Mucosa of descending colon (tissue), 3 donors: ENCODE results near the gene WFDC2. TPM values are rescaled to one million over a fixed set of nuclear protein-coding genes. Genes with fewer than 3 reads are reported as not detected.

ENCODE experiments used
- ATAC-seq: fragments of 200-7000 bp; cut with Tn5 transposase; one replicate; pipeline ENCODE4 v1.9.1; 2020; ENCODE audit warnings: mild to moderate bottlenecking, moderate library complexity
- DNase-seq, 3 donors: peaks; one replicate each; pipeline ENCODE4 v3.0.0-alpha.2; 2020
- H3K36me3 ChIP-seq: fragments of 200-600 bp; one replicate; pipeline ENCODE4 v1.8.0; 2021; ENCODE audit warnings: low read depth, mild to moderate bottlenecking
- H3K4me1 ChIP-seq: fragments of 200-600 bp; one replicate; pipeline ENCODE4 v1.8.0; 2021; ENCODE audit warnings: low read depth, mild to moderate bottlenecking
- H3K4me3 ChIP-seq: fragments of 200-600 bp; one replicate; pipeline ENCODE4 v1.8.0; 2021; ENCODE audit warnings: mild to moderate bottlenecking
- H3K9me3 ChIP-seq: fragments of 200-600 bp; one replicate; pipeline ENCODE4 v1.8.0; 2021; ENCODE audit warnings: mild to moderate bottlenecking
- CTCF ChIP-seq: fragments of 200-600 bp; IDR thresholded peaks from one replicate; pipeline ENCODE4 v1.8.0; 2022; ENCODE audit warnings: antibody characterized with exemption, mild to moderate bottlenecking
- intact Hi-C, 2 donors: fragments of 100-400 bp; cut with DNase I in 1 of 2; cut with micrococcal nuclease in 1 of 2; formaldehyde crosslinking; loops; one replicate each; pipeline versions ENCODE4 v1.11.0 to v1.11.1; 2022; cut with DNase I, micrococcal nuclease
- total RNA-seq, 3 donors: library from RNA; stranded (reverse); fragmentation: NEBNext Ultra II Directional in 2 of 3; extraction: Animal tissue kit (Norgen Biotek cat#: 25700) in 2 of 3; gene quantifications; one replicate each; pipeline versions ENCODE4 v1.2.1 to v1.2.4, GENCODE V29; 2021 to 2023
- donor health status: DM: no; HTN: no; CAD: no; lungs with moderate emphysema.
- donor health status: DM: no; HTN: no; CAD: no.
- donor health status: DM: no; HTN: yes; CAD: no.

The WFDC2 gene
- total RNA-seq, 3 donors from 2014 or later: 65.7 to 183 (median 78.0) TPM

GRCh38 chr20:45445805-45446562 lies 23.6 kb upstream of the WFDC2 start:
- H3K36me3 ChIP-seq: no peaks in the 10 kb centered on the region
- peak; percentile 73 for ATAC-seq
- no peak overlapping the region for H3K4me3 ChIP-seq
- intact Hi-C loops: no loop called here
- peak in 2 of 3 donors; percentile 49 to 56 for DNase-seq
- H3K4me1 ChIP-seq: no peaks in the 10 kb centered on the region
- TF ChIP-seq CTCF: peak; percentile 14
- H3K9me3 ChIP-seq: no peaks in the 10 kb centered on the region

- no peaks in the 10 kb centered on the region for H3K9me3 ChIP-seq
- intact Hi-C loops: no loop called here
- no peaks in the 10 kb centered on the region for H3K4me1 ChIP-seq
- no peaks in the 10 kb centered on the region for H3K36me3 ChIP-seq
- TF ChIP-seq CTCF: no peak
- ATAC-seq (no peak), DNase-seq (no peak)
- no peak overlapping the region for H3K4me3 ChIP-seq
Observed at GRCh38 chr20:45448270-45448669, 21.3 kb upstream of the WFDC2 start.

GRCh38 chr20:45449528-45449927 lies 20.0 kb upstream of the WFDC2 start:
- intact Hi-C loops: no loop called here
- H3K4me3 ChIP-seq: no peak overlapping the region
- DNase-seq (no peak), ATAC-seq (no peak)
- no peak for TF ChIP-seq CTCF
- no peaks in the 10 kb centered on the region for H3K9me3 ChIP-seq
- no peaks in the 10 kb centered on the region for H3K36me3 ChIP-seq
- no peaks in the 10 kb centered on the region for H3K4me1 ChIP-seq

- DNase-seq: peak in 1 of 3 donors; percentile 66
- Histone ChIP-seq H3K4me1 (no peaks in the 10 kb centered on the region), H3K4me3 (no peak overlapping the region), H3K9me3 (no peaks in the 10 kb centered on the region), H3K36me3 (no peaks in the 10 kb centered on the region)
- TF ChIP-seq CTCF: peak; percentile 46
- intact Hi-C loops: no loop called here
- ATAC-seq: peak; percentile 89
Observed at GRCh38 chr20:45450097-45450818, 19.3 kb upstream of the WFDC2 start.

- no peaks in the 10 kb centered on the region for H3K36me3 ChIP-seq
- H3K4me1 ChIP-seq: no peaks in the 10 kb centered on the region
- intact Hi-C loops: no loop called here
- H3K4me3 ChIP-seq: no peak overlapping the region
- peak; percentile 53 for ATAC-seq
- no peak for TF ChIP-seq CTCF
- H3K9me3 ChIP-seq: no peaks in the 10 kb centered on the region
- no peak for DNase-seq
Observed at GRCh38 chr20:45452238-45452637, 17.3 kb upstream of the WFDC2 start.
